ENCODE measurements around the gene GGN. TPM values are rescaled to one million over a fixed set of nuclear protein-coding genes. Genes with fewer than 3 reads are reported as not detected.

The GGN gene
- total and polyA plus RNA-seq, 7 donors = 0.04 to 0.34 (median 0.19) TPM; not detected in 3

GRCh38 chr19:38394488-38394887 is 6.7 kb upstream of the GGN start:
- H3K36me3 ChIP-seq (ENCODE audit: insufficient read depth in 1 of 2, low read depth in 1 of 2) = no peaks in the 10 kb centered on the region
- intact Hi-C loops (cut with DNase I) = no loop called here
- 9 to 18% (median 12%) methylated on average over 28 to 30 of the region's 30 CpGs for WGBS, 3 donors

GRCh38 chr19:38392707-38393308 is 5.0 kb upstream of the GGN start:
- TF ChIP-seq CTCF (IDR thresholded peaks at IDR 0.05) = no peak
- Histone ChIP-seq H3K27me3 (ENCODE audit: insufficient read depth in 3 of 3, low read length in 2 of 3) (peaks cover 0 to 37% (median 17%) of the 10 kb centered on the region in 3 donors), H3K36me3 (ENCODE audit: insufficient read depth in 1 of 2, low read depth in 1 of 2) (no peaks in the 10 kb centered on the region), H3K9me3 (no peaks in the 10 kb centered on the region), H3K4me3 (no peak overlapping the region), H3K4me1 (peaks cover 6% of the 10 kb centered on the region), H3K27ac (no peak overlapping the region)
- intact Hi-C loops (cut with DNase I) = no loop called here
- DNase-seq = no peak
- ATAC-seq = no peak
- WGBS, 3 donors = 74 to 80% (median 78%) methylated on average over 6 of the region's 6 CpGs

More at GRCh38 chr19:38394488-38394887, 6.7 kb upstream of the GGN start:
- Histone ChIP-seq H3K4me1 (no peaks in the 10 kb centered on the region), H3K9me3 (no peaks in the 10 kb centered on the region), H3K27me3 (ENCODE audit: insufficient read depth in 3 of 3, low read length in 2 of 3) (peaks cover 0 to 52% (median 21%) of the 10 kb centered on the region in 3 donors), H3K27ac (no peak overlapping the region), H3K4me3 (no peak overlapping the region)
- ATAC-seq (peak in 1 of 4 donors; percentile 15), DNase-seq (no peak)
- no peak for TF ChIP-seq CTCF (IDR thresholded peaks at IDR 0.05)

GRCh38 chr19:38391911-38392464 is 4.2 kb upstream of the GGN start:
- TF ChIP-seq CTCF (IDR thresholded peaks at IDR 0.05) = no peak
- no peaks in the 10 kb centered on the region for H3K36me3 ChIP-seq (ENCODE audit: insufficient read depth in 1 of 2, low read depth in 1 of 2)
- ATAC-seq (no peak), DNase-seq (no peak)
- peaks cover 0 to 29% (median 16%) of the 10 kb centered on the region in 3 donors for H3K27me3 ChIP-seq (ENCODE audit: insufficient read depth in 3 of 3, low read length in 2 of 3)
- intact Hi-C loops (cut with DNase I) = no loop called here
- no peak overlapping the region for H3K27ac ChIP-seq
- WGBS, 3 donors = 63 to 74% (median 66%) methylated on average over 8 of the region's 8 CpGs
- H3K4me3 ChIP-seq = no peak overlapping the region
- H3K4me1 ChIP-seq = peaks cover 12% of the 10 kb centered on the region
- no peaks in the 10 kb centered on the region for H3K9me3 ChIP-seq

GRCh38 chr19:38389957-38390924 is 2.4 kb upstream of the GGN start:
- no peak overlapping the region for H3K4me3 ChIP-seq

More at GRCh38 chr19:38389957-38390924, 2.4 kb upstream of the GGN start:
- Histone ChIP-seq H3K27ac (no peak overlapping the region), H3K36me3 (ENCODE audit: insufficient read depth in 1 of 2, low read depth in 1 of 2) (peaks cover 0 to 12% of the 10 kb centered on the region in 2 donors), H3K4me1 (peaks cover 21% of the 10 kb centered on the region), H3K9me3 (no peaks in the 10 kb centered on the region), H3K27me3 (ENCODE audit: insufficient read depth in 3 of 3, low read length in 2 of 3) (peaks cover 0 to 14% (median 3%) of the 10 kb centered on the region in 3 donors)
- ATAC-seq (no peak), DNase-seq (no peak)
- WGBS, 3 donors = 47 to 50% (median 49%) methylated on average over 19 to 22 of the region's 22 CpGs
- intact Hi-C loops (cut with DNase I) = no loop called here
- TF ChIP-seq CTCF (IDR thresholded peaks at IDR 0.05) = no peak

Data from psoas muscle (tissue), 8 donors.